Transverse colon (tissue), 4 donors: Measurements from ENCODE around the gene ID3.

ENCODE experiments used
- CTCF ChIP-seq, 5 experiments: fragments of 200-600 bp in 3 of 5; fragments of 450-650 bp in 2 of 5; sonication (generic) in 3 of 5; IDR thresholded peaks; 1 replicate in 2 of 5; 2 replicates in 3 of 5; pipeline ENCODE4 v1.5.1; 2016 to 2017; ENCODE audit warnings: antibody characterized with exemption in 5 of 5, inconsistent platforms in 3 of 5, mild to moderate bottlenecking in 2 of 5, moderate library complexity in 1 of 5
- EP300 ChIP-seq: sonication (generic); formaldehyde crosslinking; IDR thresholded peaks from one replicate; pipeline ENCODE4 v1.6.1; 2017; ENCODE audit warnings: antibody characterized with exemption, low read depth
- POLR2AphosphoS5 ChIP-seq, 3 donors: sonication (generic); formaldehyde crosslinking; IDR thresholded peaks; one replicate each; pipeline ENCODE4 v1.6.1; 2016; ENCODE audit warnings: antibody characterized with exemption in 3 of 3

GRCh38 chr1:23553231-23554126, 5.8 kb downstream of the ID3 start:
- TF ChIP-seq EP300 (no peak), CTCF (IDR thresholded peaks at IDR 0.05) (no peak), POLR2AphosphoS5 (IDR thresholded peaks at IDR 0.05) (no peak)
